ENCODE results near the gene BBS12. TPM values are rescaled to one million over a fixed set of nuclear protein-coding genes. Genes with fewer than 3 reads are reported as not detected.

Gene BBS12
- polyA plus RNA-seq, 3 donors: 0.19 to 1.0 (median 0.52) TPM

- WGBS (ENCODE audit: insufficient coverage): 43% methylated on average over 1 of the region's 1 CpG
- H3K4me3 Mint-ChIP-seq: no peak overlapping the region
- no peak overlapping the region for H3K27ac Mint-ChIP-seq
- Histone ChIP-seq H3K27ac (ENCODE audit: low read depth in 1 of 2, low read length in 2 of 2) (no peak overlapping the region), H2AFZ (ENCODE audit: insufficient read depth, low read depth, low read length, poor library complexity, severe bottlenecking) (no peak overlapping the region), H3K4me3 (replicated peaks in 1 of 3; ENCODE audit: low read depth in 2 of 3, low read length in 3 of 3) (no peak overlapping the region), H3K36me3 (replicated peaks in 1 of 2; ENCODE audit: control insufficient read depth in 1 of 2, insufficient read depth in 2 of 2, low read length in 2 of 2) (no peaks in the 10 kb centered on the region), H3K4me1 (ENCODE audit: control insufficient read depth in 1 of 2, insufficient read depth in 2 of 2, low read length in 2 of 2) (no peaks in the 10 kb centered on the region), H3K4me2 (replicated peaks; ENCODE audit: extremely low read depth, low read length, poor library complexity, severe bottlenecking) (no peak overlapping the region), H3K9me3 (replicated peaks in 1 of 2; ENCODE audit: control insufficient read depth in 1 of 2, insufficient read depth in 1 of 2, low read length in 2 of 2) (no peaks in the 10 kb centered on the region), H3K9ac (ENCODE audit: insufficient read depth, low read length, poor library complexity, severe bottlenecking) (no peak overlapping the region), H3K79me2 (ENCODE audit: insufficient read depth, low read length) (no peaks in the 10 kb centered on the region), H3K27me3 (ENCODE audit: control insufficient read depth in 2 of 2, insufficient read depth in 2 of 2, low read length in 2 of 2) (no peaks in the 10 kb centered on the region), H4K20me1 (ENCODE audit: insufficient read depth, low read length) (no peaks in the 10 kb centered on the region)
- intact Hi-C loops (cut with micrococcal nuclease): no loop called here
- peaks cover 3 to 9% (median 5%) of the 10 kb centered on the region in 3 donors for H3K27me3 Mint-ChIP-seq (ENCODE audit: low read depth in 3 of 3)
- peaks cover 0 to 6% (median 0%) of the 10 kb centered on the region in 7 donors for H3K9me3 Mint-ChIP-seq
- no peak for DNase-seq
- peaks cover 10% of the 10 kb centered on the region for H3K4me1 Mint-ChIP-seq
- TF ChIP-seq, protein P1, sequence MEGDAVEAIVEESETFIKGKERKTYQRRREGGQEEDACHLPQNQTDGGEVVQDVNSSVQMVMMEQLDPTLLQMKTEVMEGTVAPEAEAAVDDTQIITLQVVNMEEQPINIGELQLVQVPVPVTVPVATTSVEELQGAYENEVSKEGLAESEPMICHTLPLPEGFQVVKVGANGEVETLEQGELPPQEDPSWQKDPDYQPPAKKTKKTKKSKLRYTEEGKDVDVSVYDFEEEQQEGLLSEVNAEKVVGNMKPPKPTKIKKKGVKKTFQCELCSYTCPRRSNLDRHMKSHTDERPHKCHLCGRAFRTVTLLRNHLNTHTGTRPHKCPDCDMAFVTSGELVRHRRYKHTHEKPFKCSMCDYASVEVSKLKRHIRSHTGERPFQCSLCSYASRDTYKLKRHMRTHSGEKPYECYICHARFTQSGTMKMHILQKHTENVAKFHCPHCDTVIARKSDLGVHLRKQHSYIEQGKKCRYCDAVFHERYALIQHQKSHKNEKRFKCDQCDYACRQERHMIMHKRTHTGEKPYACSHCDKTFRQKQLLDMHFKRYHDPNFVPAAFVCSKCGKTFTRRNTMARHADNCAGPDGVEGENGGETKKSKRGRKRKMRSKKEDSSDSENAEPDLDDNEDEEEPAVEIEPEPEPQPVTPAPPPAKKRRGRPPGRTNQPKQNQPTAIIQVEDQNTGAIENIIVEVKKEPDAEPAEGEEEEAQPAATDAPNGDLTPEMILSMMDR (IDR thresholded peaks at IDR 0.05): no peak
- no peaks in the 10 kb centered on the region for H3K36me3 Mint-ChIP-seq
These were observed 30.5 kb upstream of the BBS12 start for GRCh38 chr4:122701965-122702364.

DNA sequence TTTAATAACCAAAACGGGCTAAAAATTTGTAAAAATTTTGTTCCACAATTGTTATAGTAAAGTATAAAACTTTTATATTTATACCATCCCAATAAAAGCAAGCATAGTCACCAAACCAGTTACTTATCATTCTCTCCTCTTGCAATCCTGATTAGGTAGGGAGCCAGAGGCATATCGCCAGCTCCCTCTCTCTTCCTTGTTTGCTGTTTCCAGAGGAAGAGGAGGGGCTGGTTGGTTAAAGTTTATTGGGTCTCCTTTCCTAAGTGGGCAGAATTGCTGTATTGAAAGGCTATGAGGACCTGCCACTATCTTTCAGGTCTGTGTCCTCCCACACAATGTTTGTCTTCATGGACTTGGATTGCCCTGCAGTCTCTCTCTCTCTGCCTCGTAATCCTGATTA is 29.6 kb upstream of the BBS12 start:
- H3K27ac ChIP-seq (ENCODE audit: low read depth in 1 of 2, low read length in 2 of 2): no peak overlapping the region
- H3K4me3 ChIP-seq (replicated peaks in 1 of 3; ENCODE audit: low read depth in 2 of 3, low read length in 3 of 3): no peak overlapping the region
- H3K9me3 ChIP-seq (replicated peaks in 1 of 2; ENCODE audit: control insufficient read depth in 1 of 2, insufficient read depth in 1 of 2, low read length in 2 of 2): no peaks in the 10 kb centered on the region
- no peak overlapping the region for H3K9ac ChIP-seq (ENCODE audit: insufficient read depth, low read length, poor library complexity, severe bottlenecking)
- H3K27me3 Mint-ChIP-seq (ENCODE audit: low read depth in 3 of 3): peaks cover 3 to 5% (median 3%) of the 10 kb centered on the region in 3 donors
- H3K36me3 Mint-ChIP-seq: no peaks in the 10 kb centered on the region
- no peak for DNase-seq
- H3K36me3 ChIP-seq (replicated peaks in 1 of 2; ENCODE audit: control insufficient read depth in 1 of 2, insufficient read depth in 2 of 2, low read length in 2 of 2): no peaks in the 10 kb centered on the region
- H3K4me2 ChIP-seq (replicated peaks; ENCODE audit: extremely low read depth, low read length, poor library complexity, severe bottlenecking): no peak overlapping the region
- no peaks in the 10 kb centered on the region for H3K79me2 ChIP-seq (ENCODE audit: insufficient read depth, low read length)
- TF ChIP-seq, protein P1 (IDR thresholded peaks at IDR 0.05): no peak
- no peak overlapping the region for H3K4me3 Mint-ChIP-seq
- H3K4me1 Mint-ChIP-seq: peaks cover 10% of the 10 kb centered on the region
- peaks cover 0 to 6% (median 0%) of the 10 kb centered on the region in 7 donors for H3K9me3 Mint-ChIP-seq
- H3K27ac Mint-ChIP-seq: no peak overlapping the region
- H3K4me1 ChIP-seq (ENCODE audit: control insufficient read depth in 1 of 2, insufficient read depth in 2 of 2, low read length in 2 of 2): no peaks in the 10 kb centered on the region
- intact Hi-C loops (cut with micrococcal nuclease): no loop called here
- H2AFZ ChIP-seq (ENCODE audit: insufficient read depth, low read depth, low read length, poor library complexity, severe bottlenecking): no peak overlapping the region
- no peaks in the 10 kb centered on the region for H4K20me1 ChIP-seq (ENCODE audit: insufficient read depth, low read length)
- H3K27me3 ChIP-seq (ENCODE audit: control insufficient read depth in 2 of 2, insufficient read depth in 2 of 2, low read length in 2 of 2): no peaks in the 10 kb centered on the region
- no CpG with 5 or more reads among the region's 3 CpGs for WGBS (ENCODE audit: insufficient coverage)

Measured in CD14-positive monocyte (primary cell).